PC-3 (cell line): ENCODE measurements around the gene CFAP157. TPM values are rescaled to one million over a fixed set of nuclear protein-coding genes. Genes with fewer than 3 reads are reported as not detected.

Source experiments
- total RNA-seq: library from RNA; depleted of rRNA; stranded (reverse); fragments of >200 nt; gene quantifications from 2 replicates; pipeline ENCODE4 v1.2.3, GENCODE V29; 2014; rRNA removed

The CFAP157 gene
- total RNA-seq, 1 experiment from 2014 or later = not detected

Other genes with a start within 250 kb of the CFAP157 start
- 9.1 and 12.2 TPM in 2 replicates for gene STXBP1, start 94.7 kb upstream of the CFAP157 start, total RNA-seq
- gene PTRH1, start 8.7 kb downstream of the CFAP157 start, total RNA-seq = 38.1 and 45.3 TPM in 2 replicates
- gene TTC16, start 9.1 kb downstream of the CFAP157 start, total RNA-seq = 0.04 TPM in 1 of 2 replicates, not detected in the other
- 12.2 and 14.1 TPM in 2 replicates for gene TOR2A, start 28.3 kb downstream of the CFAP157 start, total RNA-seq
- gene SH2D3C, start 71.7 kb downstream of the CFAP157 start, total RNA-seq = 0.26 and 1.0 TPM in 2 replicates
- 37.3 and 39.2 TPM in 2 replicates for gene CDK9, start 79.0 kb downstream of the CFAP157 start, total RNA-seq
- gene FPGS, start 95.9 kb downstream of the CFAP157 start, total RNA-seq = 78.5 and 133 TPM in 2 replicates
- gene ENG, start 147.7 kb downstream of the CFAP157 start, total RNA-seq = 1.1 and 1.2 TPM in 2 replicates
- gene AK1, start 170.7 kb downstream of the CFAP157 start, total RNA-seq = 79.1 and 105 TPM in 2 replicates
- gene ST6GALNAC6, start 192.6 kb downstream of the CFAP157 start, total RNA-seq = 8.5 and 14.5 TPM in 2 replicates
- 26.9 and 27.8 TPM in 2 replicates for gene ST6GALNAC4, start 210.1 kb downstream of the CFAP157 start, total RNA-seq
- gene PIP5KL1, start 223.8 kb downstream of the CFAP157 start, total RNA-seq = 5.1 and 5.4 TPM in 2 replicates
- 32.0 and 33.0 TPM in 2 replicates for gene DPM2, start 230.9 kb downstream of the CFAP157 start, total RNA-seq